SU-DHL-6 (cell line): ENCODE results near the gene RIMBP2.

Experiments used
- EZH2phosphoT487 ChIP-seq: fragments of 200-600 bp; sonication (generic), shearing (Covaris generic); conservative IDR thresholded peaks from 2 replicates; pipeline ENCODE4 v1.6.1; 2018; ENCODE audit warnings: mild to moderate bottlenecking, antibody characterized with exemption, low read length, moderate library complexity, mixed read lengths
- TF ChIP-seq, protein P1 (sequence below): fragments of 200-600 bp; sonication (generic); IDR thresholded peaks from one replicate; pipeline ENCODE4 v1.5.1; 2017; ENCODE audit warnings: antibody characterized with exemption, mild to moderate bottlenecking, low read length, moderate library complexity; ENCODE audit not compliant: insufficient read depth, poor library complexity, severe bottlenecking

DNA sequence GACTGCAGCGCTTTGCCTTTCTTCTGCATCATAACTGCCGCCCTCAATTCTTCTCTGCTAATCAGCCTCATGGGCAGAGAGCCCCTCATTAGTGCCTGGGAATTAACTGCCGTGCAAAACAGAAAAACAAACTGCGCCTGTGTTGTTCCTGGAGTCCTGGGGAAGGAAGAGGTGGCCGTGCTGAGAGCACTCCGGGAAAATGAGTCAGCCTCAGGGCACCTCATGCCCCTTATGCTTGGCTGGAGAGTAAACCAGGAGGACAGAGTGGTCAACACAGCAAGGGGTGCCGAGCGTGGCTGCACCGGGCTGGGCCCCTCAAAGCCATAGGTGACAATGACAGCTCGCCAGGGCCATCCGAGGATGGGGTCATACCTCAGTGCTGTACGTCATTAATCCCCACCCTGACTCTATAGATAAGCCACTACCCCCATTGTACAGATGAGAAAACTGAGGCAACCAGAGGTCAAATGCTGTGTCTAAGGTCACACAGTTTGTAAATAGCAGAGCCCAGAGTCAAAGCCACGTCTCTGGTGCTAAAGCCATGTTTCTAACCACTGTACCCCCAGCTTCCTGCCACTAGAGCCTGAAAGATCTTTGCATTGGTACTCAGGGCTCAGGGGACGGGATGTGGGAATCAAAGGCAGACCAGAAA lies 74.4 kb downstream of the RIMBP2 start:
- no peak for TF ChIP-seq EZH2phosphoT487
- TF ChIP-seq, protein P1, sequence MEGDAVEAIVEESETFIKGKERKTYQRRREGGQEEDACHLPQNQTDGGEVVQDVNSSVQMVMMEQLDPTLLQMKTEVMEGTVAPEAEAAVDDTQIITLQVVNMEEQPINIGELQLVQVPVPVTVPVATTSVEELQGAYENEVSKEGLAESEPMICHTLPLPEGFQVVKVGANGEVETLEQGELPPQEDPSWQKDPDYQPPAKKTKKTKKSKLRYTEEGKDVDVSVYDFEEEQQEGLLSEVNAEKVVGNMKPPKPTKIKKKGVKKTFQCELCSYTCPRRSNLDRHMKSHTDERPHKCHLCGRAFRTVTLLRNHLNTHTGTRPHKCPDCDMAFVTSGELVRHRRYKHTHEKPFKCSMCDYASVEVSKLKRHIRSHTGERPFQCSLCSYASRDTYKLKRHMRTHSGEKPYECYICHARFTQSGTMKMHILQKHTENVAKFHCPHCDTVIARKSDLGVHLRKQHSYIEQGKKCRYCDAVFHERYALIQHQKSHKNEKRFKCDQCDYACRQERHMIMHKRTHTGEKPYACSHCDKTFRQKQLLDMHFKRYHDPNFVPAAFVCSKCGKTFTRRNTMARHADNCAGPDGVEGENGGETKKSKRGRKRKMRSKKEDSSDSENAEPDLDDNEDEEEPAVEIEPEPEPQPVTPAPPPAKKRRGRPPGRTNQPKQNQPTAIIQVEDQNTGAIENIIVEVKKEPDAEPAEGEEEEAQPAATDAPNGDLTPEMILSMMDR: no peak
